Measurements from ENCODE around the gene VDAC1. TPM values are rescaled to one million over a fixed set of nuclear protein-coding genes. Genes with fewer than 3 reads are reported as not detected.

Gene VDAC1
- total RNA-seq, 2 experiments from 2014 or later: 157 to 247 TPM

GRCh38 chr5:133925866-133926488, 78.8 kb downstream of the VDAC1 start:
- H3K4me2 ChIP-seq (ENCODE audit: low read length): no peak overlapping the region
- H4K20me1 ChIP-seq (ENCODE audit: insufficient read depth, low read length): no peaks in the 10 kb centered on the region
- peaks cover 97% of the 10 kb centered on the region for H3K4me1 ChIP-seq (ENCODE audit: insufficient read depth, low read length, poor library complexity, severe bottlenecking)
- intact Hi-C loops (cut with micrococcal nuclease; ENCODE audit: unreplicated experiment): no loop called here
- TF ChIP-seq EZH2phosphoT487 (IDR thresholded peaks at IDR 0.05; ENCODE audit: borderline replicate concordance, low read depth, low read length) (no peak), CTCF (conservative IDR thresholded peaks at IDR 0.05; ENCODE audit: low read length) (no peak)
- H3K4me3 ChIP-seq (ENCODE audit: low read depth, low read length, poor library complexity, severe bottlenecking): no peak overlapping the region
- ChIA-PET POLR2A (no interaction called here), CTCF (ENCODE audit: unreplicated experiment) (no interaction called here)
- no peaks in the 10 kb centered on the region for H3K79me2 ChIP-seq (ENCODE audit: insufficient read depth, low read depth, low read length)
- no peaks in the 10 kb centered on the region for H3K36me3 ChIP-seq (ENCODE audit: insufficient read depth, low read length)
- no TSS peak for BruUV-seq (replicated peaks)
- H2AFZ ChIP-seq (ENCODE audit: low read length): peak overlapping the region; percentile 87; the same call in 1 of the 2 replicates
- H3K9me3 ChIP-seq (ENCODE audit: low read length): no peaks in the 10 kb centered on the region
- H3K27ac ChIP-seq (ENCODE audit: low read depth, low read length, poor library complexity, severe bottlenecking): no peak overlapping the region
- no peaks in the 10 kb centered on the region for H3K9me2 ChIP-seq (ENCODE audit: insufficient read depth, low read length)
- no peak for DNase-seq (ENCODE audit: low spot score)

DNA sequence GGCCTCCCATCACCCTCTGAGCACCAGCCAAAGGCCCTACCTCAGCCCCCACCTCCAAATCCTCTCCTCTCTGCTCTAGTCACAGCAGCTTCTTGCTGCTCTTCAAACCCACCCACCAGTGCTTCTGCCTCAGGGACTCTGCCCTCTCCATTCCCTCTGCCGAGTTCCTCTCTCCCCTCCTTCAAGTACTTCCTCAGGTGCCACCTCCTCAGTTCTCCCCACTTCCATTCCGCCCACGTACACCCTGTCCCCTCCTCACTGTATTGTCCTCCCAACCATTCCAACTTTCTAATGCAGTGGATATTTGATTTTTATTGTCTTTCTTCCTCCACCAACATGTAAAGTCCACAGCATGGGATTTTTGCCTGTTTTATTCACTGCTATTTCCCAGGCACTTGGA, 79.5 kb downstream of the VDAC1 start:
- TF ChIP-seq EZH2phosphoT487 (IDR thresholded peaks at IDR 0.05; ENCODE audit: borderline replicate concordance, low read depth, low read length): no peak
- no peak for TF ChIP-seq CTCF (conservative IDR thresholded peaks at IDR 0.05; ENCODE audit: low read length)
- no peaks in the 10 kb centered on the region for H3K9me3 ChIP-seq (ENCODE audit: low read length)
- H2AFZ ChIP-seq (ENCODE audit: low read length): peak overlapping the region; percentile 87
- H3K9me2 ChIP-seq (ENCODE audit: insufficient read depth, low read length): no peaks in the 10 kb centered on the region
- peak overlapping the region; percentile 54 for H3K4me2 ChIP-seq (ENCODE audit: low read length)
- CTCF ChIA-PET (ENCODE audit: unreplicated experiment): interaction anchor here (0.7 kb wide), 1 partner anchor 813 kb away, joined by 3 read pairs; the partner anchor contains the start of gene CAMLG
- no peak overlapping the region for H3K4me3 ChIP-seq (ENCODE audit: low read depth, low read length, poor library complexity, severe bottlenecking)
- H3K79me2 ChIP-seq (ENCODE audit: insufficient read depth, low read depth, low read length): no peaks in the 10 kb centered on the region
- H3K36me3 ChIP-seq (ENCODE audit: insufficient read depth, low read length): no peaks in the 10 kb centered on the region
- POLR2A ChIA-PET: interaction anchor here (1.5 to 2.2 kb wide), 4 partner anchors 10 to 19 kb away, joined by 4 to 30 read pairs (median 14); no protein-coding TSS in a partner anchor
- no TSS peak for BruUV-seq (replicated peaks)
- no peak for DNase-seq (ENCODE audit: low spot score)
- H3K4me1 ChIP-seq (ENCODE audit: insufficient read depth, low read length, poor library complexity, severe bottlenecking): peaks cover 97% of the 10 kb centered on the region
- intact Hi-C loops (cut with micrococcal nuclease; ENCODE audit: unreplicated experiment): no loop called here
- peak overlapping the region; percentile 43 for H3K27ac ChIP-seq (ENCODE audit: low read depth, low read length, poor library complexity, severe bottlenecking)
- no peaks in the 10 kb centered on the region for H4K20me1 ChIP-seq (ENCODE audit: insufficient read depth, low read length)

Data from OCI-LY7 (cell line).